Ishikawa (cell line): Measurements from ENCODE around the gene RPGR.

Source experiments
- CEBPB ChIP-seq: IDR thresholded peaks from 2 replicates; pipeline ENCODE4 v1.6.1; 2012
- CREB1 ChIP-seq: IDR thresholded peaks from 2 replicates; pipeline ENCODE4 v1.6.1; 2012; ENCODE audit warnings: low read depth
- EGR1 ChIP-seq: IDR thresholded peaks from 2 replicates; pipeline ENCODE4 v1.6.1; 2012
- FOXM1 ChIP-seq: IDR thresholded peaks from 2 replicates; pipeline ENCODE4 v1.6.1; 2012; ENCODE audit warnings: low read depth, borderline replicate concordance
- MAX ChIP-seq: IDR thresholded peaks from 2 replicates; pipeline ENCODE4 v1.6.1; 2012
- NFIC ChIP-seq: IDR thresholded peaks from 2 replicates; pipeline ENCODE4 v1.6.1; 2012
- RAD21 ChIP-seq: IDR thresholded peaks from 2 replicates; pipeline ENCODE4 v1.6.1; 2012; ENCODE audit warnings: low read depth
- REST ChIP-seq: IDR thresholded peaks from 2 replicates; pipeline ENCODE4 v1.6.1; 2012; ENCODE audit warnings: low read depth, mild to moderate bottlenecking
- TAF1 ChIP-seq: IDR thresholded peaks from 2 replicates; pipeline ENCODE4 v1.6.1; 2012; ENCODE audit warnings: low read depth, mild to moderate bottlenecking
- USF1 ChIP-seq: IDR thresholded peaks from 2 replicates; pipeline ENCODE4 v1.6.1; 2012
- YY1 ChIP-seq: IDR thresholded peaks from 2 replicates; pipeline ENCODE4 v1.6.1; 2012; ENCODE audit warnings: low read depth
- ZBTB7A ChIP-seq: IDR thresholded peaks from 2 replicates; pipeline ENCODE4 v1.6.1; 2012; ENCODE audit warnings: low read depth

- TF ChIP-seq CEBPB (no peak), USF1 (no peak), NFIC (no peak), RAD21 (no peak), ZBTB7A (no peak), REST (no peak), YY1 (no peak), TAF1 (no peak), FOXM1 (no peak), EGR1 (no peak), MAX (no peak), CREB1 (no peak)
These were observed 18.8 kb upstream of the RPGR start for GRCh38 chrX:38346150-38346549.
